ENCODE measurements around the gene RHBG. TPM values are rescaled to one million over a fixed set of nuclear protein-coding genes. Genes with fewer than 3 reads are reported as not detected.

RHBG gene
- total and polyA plus RNA-seq, 7 donors = not detected

DNA sequence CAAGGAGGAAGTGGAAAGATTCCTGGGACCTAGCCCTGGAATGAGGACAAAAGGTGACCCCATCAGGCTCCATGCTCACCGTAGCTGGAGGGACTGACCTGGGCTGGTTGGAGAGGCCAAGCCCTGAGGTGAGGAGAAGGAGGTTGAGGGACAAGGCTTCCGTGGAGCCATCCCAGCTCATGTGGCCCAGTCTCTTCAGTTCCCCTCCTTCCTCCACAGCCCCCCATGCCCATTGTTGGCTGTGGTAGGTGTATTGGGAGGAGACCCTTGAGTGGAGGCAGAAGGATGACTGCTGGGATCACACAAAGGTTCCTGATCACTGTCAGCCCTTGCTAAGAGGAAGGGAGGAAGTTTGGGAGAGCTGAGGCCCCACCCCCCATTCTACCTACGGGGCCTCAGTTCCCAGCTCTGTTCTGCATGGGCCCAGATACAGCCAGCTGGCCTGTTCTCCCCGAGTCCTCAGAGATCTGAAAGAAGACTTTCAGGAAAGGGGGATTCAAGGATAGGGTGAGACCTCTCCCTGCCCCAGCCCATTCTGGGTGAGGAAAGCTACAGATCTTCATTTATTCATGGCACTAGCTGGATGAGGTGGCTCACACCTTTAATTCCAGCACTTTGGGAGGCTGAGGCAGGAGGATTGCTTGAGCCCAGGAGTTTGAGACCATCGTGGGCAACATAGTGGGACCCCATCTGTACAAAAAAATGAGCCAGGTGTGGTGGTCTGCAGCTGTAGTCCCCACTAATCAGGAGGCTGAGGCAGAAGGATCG, 17.3 kb downstream of the RHBG start:
- peaks cover 0 to 36% (median 6%) of the 10 kb centered on the region in 3 donors for H3K27me3 ChIP-seq (ENCODE audit: insufficient read depth in 3 of 3, low read length in 2 of 3)
- no peak overlapping the region for H3K27ac ChIP-seq
- TF ChIP-seq, protein P1, sequence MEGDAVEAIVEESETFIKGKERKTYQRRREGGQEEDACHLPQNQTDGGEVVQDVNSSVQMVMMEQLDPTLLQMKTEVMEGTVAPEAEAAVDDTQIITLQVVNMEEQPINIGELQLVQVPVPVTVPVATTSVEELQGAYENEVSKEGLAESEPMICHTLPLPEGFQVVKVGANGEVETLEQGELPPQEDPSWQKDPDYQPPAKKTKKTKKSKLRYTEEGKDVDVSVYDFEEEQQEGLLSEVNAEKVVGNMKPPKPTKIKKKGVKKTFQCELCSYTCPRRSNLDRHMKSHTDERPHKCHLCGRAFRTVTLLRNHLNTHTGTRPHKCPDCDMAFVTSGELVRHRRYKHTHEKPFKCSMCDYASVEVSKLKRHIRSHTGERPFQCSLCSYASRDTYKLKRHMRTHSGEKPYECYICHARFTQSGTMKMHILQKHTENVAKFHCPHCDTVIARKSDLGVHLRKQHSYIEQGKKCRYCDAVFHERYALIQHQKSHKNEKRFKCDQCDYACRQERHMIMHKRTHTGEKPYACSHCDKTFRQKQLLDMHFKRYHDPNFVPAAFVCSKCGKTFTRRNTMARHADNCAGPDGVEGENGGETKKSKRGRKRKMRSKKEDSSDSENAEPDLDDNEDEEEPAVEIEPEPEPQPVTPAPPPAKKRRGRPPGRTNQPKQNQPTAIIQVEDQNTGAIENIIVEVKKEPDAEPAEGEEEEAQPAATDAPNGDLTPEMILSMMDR (IDR thresholded peaks at IDR 0.05) = no peak
- no peak for ATAC-seq
- WGBS, 3 donors = 83 to 88% (median 86%) methylated on average over 6 of the region's 6 CpGs
- no peak overlapping the region for H3K4me3 ChIP-seq
- no peaks in the 10 kb centered on the region for H3K36me3 ChIP-seq (ENCODE audit: insufficient read depth in 1 of 2, low read depth in 1 of 2)
- H3K9me3 ChIP-seq = no peaks in the 10 kb centered on the region
- no peak for DNase-seq
- intact Hi-C loops (cut with DNase I) = loop anchor here in 1 of 2 donors (5.0 kb wide), 1 partner anchor 221 kb away; no protein-coding TSS in a partner anchor
- no peaks in the 10 kb centered on the region for H3K4me1 ChIP-seq

DNA sequence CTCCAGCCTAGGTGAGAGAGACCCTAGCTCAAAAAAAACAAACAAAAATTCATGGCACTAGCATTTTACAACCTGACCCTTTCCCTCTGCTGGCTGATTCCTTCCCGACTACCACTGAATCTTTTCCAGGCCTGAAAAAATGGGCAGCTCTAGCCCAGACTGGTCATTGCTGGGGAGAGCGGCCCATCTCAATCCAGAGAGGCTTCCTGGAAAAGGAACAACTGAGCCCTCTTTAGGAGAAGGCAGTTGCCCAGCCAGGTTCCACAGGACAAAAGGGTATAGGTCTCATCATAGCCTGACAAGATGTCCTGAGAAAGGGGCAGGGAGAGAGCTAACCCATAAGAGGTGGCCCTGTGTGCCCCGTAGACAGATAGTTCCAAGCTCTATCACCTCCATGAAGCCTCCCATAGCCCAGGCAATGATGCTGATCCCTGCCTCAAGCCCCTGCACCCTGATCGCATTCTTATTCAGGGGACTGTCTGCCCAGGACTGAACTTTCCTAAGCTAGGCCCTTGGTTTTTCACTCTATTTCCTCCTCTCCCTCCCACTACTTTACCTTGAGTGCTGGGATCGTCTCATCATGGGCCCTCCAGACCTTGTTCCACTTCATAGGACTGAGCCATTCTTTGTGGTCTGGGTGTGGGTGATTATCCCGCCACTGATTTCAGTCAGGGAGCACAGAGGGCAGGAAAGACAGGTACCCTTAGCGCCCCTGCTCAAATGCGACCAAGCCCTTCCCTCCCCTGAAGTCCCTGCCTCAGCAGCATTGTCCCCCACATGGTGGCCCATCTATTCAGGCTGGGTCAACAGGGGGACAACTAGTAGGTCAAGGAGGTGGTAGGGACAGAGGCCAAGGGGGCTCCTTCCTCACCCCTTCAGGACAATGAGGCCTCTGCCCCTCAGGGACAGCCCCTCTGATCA, 18.2 kb downstream of the RHBG start:
- intact Hi-C loops (cut with DNase I) = loop anchor here in 1 of 2 donors (5.0 kb wide), 1 partner anchor 220 kb away; no protein-coding TSS in a partner anchor
- WGBS, 3 donors = 90 to 96% (median 93%) methylated on average over 8 of the region's 8 CpGs
- H3K27me3 ChIP-seq (ENCODE audit: insufficient read depth in 3 of 3, low read length in 2 of 3) = peaks cover 0 to 40% (median 6%) of the 10 kb centered on the region in 3 donors
- DNase-seq = no peak
- H3K9me3 ChIP-seq = no peaks in the 10 kb centered on the region
- TF ChIP-seq, protein P1 (IDR thresholded peaks at IDR 0.05) = no peak
- H3K27ac ChIP-seq = no peak overlapping the region
- H3K36me3 ChIP-seq (ENCODE audit: insufficient read depth in 1 of 2, low read depth in 1 of 2) = no peaks in the 10 kb centered on the region
- no peak for ATAC-seq
- H3K4me1 ChIP-seq = no peaks in the 10 kb centered on the region
- no peak overlapping the region for H3K4me3 ChIP-seq

DNA sequence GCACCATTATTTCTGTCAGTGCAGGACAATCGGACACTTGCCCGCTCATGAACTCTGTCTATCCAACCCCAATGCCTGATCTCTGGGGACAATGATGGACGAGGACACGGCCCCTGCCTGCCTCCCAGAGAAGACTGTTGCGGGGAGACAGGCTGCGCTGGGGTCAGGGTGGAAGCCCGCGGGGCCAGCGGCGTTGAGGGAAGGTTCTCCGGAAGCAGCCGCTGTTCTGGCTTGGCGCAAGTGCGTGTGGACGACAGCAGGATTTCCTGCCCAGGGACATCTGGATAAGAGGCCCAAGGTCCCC, 18.8 kb downstream of the RHBG start:
- Histone ChIP-seq H3K9me3 (no peaks in the 10 kb centered on the region), H3K4me3 (peak overlapping the region; percentile 34), H3K4me1 (no peaks in the 10 kb centered on the region), H3K27ac (no peak overlapping the region), H3K36me3 (ENCODE audit: insufficient read depth in 1 of 2, low read depth in 1 of 2) (no peaks in the 10 kb centered on the region), H3K27me3 (ENCODE audit: insufficient read depth in 3 of 3, low read length in 2 of 3) (peaks cover 0 to 40% (median 6%) of the 10 kb centered on the region in 3 donors)
- TF ChIP-seq, protein P1 (IDR thresholded peaks at IDR 0.05) = no peak
- WGBS, 3 donors = 34 to 38% (median 37%) methylated on average over 15 of the region's 15 CpGs
- intact Hi-C loops (cut with DNase I) = loop anchor here in 1 of 2 donors (5.0 kb wide), 1 partner anchor 219 kb away; no protein-coding TSS in a partner anchor
- ATAC-seq (no peak), DNase-seq (no peak)

DNA sequence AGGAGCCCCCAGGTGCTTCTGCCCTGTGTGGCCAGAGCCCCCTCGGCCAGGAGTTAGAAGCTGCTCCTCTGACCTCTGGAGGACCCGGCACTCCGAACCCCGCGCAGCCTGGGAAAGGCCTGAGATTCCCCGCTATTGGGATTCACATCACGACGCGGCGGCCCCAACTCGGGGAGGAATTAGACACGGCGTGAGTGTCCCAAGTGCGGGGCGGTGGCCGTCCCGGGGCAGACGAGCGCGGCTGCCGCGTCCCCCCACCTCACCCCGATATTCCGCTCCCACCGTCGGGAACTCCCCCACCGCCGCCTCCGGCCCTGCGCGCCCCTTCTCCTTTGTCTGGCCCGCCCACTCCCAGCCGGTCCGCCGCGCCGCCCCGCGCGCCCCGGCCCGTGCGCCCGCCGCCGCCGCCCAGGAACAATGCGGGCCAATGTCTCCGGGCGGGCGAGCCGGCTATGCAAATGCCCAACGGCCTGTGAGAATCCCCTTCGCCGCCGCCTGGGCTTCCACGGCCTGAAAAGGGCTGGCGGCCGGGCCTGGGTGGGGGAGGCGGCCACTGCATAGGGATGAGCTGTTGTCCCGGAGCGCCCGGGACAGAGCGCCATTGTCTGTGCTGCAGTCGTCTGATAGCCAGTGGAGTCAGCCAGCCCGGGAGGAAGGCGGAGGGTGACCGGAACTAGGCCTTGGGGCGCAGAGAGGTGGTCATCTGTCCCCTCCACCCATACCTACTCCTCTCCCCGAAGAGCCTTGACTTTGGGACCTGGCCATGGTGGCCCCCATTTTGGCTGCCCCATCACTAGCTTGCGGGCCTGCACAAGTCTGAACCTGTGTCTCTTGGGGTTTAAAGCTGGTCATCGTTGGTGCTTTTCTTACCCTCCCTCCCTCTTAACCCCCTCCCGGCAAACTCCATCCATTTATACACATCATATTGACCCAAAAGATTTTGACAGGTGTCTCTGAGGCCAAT, 19.4 kb downstream of the RHBG start:
- H3K4me1 ChIP-seq = no peaks in the 10 kb centered on the region
- peak overlapping the region; percentile 34 for H3K4me3 ChIP-seq
- WGBS, 3 donors = 10 to 12% (median 10%) methylated on average over 47 to 73 of the region's 73 CpGs
- intact Hi-C loops (cut with DNase I) = loop anchor here in 1 of 2 donors (5.0 kb wide), 1 partner anchor 219 kb away; no protein-coding TSS in a partner anchor
- H3K9me3 ChIP-seq = no peaks in the 10 kb centered on the region
- DNase-seq = no peak
- no peak overlapping the region for H3K27ac ChIP-seq
- H3K27me3 ChIP-seq (ENCODE audit: insufficient read depth in 3 of 3, low read length in 2 of 3) = peaks cover 0 to 40% (median 6%) of the 10 kb centered on the region in 3 donors
- ATAC-seq = peak in 1 of 4 donors; percentile 17
- no peaks in the 10 kb centered on the region for H3K36me3 ChIP-seq (ENCODE audit: insufficient read depth in 1 of 2, low read depth in 1 of 2)
- TF ChIP-seq, protein P1 (IDR thresholded peaks at IDR 0.05) = no peak

Measured in psoas muscle (tissue), 8 donors.